Measurements from ENCODE around the gene NRXN2.
"Not testable (repeated sequence)": the region's sequence is repeated elsewhere in the genome, so short reads cannot be mapped to it uniquely, and the experiment has no call there.

The NRXN2 gene

DNA sequence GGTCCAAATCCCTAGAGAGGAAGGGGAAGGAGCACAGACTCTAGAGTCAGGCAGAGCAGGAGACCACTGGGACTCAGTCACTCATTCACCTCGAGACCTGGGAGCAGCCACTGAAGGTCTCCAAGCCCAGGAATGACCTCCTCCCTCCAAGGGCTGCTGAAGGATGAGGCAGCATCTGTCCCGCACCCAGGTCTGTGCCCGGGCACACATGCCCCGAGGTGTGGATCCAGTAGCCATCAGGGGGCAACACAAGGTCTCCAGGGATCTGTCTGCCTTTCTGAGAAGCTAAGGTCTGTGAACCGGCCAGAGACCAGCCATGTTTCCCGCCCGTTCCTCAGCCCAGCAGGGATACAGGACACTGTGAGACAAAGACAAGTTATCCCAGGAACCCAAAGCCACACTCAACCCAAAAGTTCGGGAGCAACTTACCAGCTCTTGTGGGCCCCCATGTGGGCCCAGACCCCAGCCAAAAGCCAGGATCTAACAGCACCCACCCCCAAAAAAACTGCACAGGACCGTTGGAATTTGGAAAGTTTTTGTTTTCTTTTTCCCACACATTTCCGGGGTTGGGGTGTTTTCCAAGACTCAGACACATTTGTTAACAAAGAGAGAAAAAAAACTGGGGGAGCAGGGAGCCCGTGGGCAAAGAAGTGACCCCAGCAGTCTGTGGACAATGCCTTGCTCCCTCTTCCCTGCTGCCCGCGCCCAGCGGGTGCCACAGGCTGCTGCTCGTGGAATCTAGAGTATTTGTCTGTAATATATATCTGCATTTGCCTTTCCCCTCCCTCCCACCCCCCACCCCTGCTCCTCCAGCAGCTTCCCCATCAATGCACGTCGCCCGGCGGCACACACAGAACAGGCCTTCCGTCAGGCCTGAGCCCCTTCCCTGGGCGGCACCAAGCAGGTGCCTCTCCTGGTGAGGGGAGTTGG is 117.1 kb downstream of the NRXN2 start:
- no peak for DNase-seq (ENCODE audit: low read depth in 3 of 3)

DNA sequence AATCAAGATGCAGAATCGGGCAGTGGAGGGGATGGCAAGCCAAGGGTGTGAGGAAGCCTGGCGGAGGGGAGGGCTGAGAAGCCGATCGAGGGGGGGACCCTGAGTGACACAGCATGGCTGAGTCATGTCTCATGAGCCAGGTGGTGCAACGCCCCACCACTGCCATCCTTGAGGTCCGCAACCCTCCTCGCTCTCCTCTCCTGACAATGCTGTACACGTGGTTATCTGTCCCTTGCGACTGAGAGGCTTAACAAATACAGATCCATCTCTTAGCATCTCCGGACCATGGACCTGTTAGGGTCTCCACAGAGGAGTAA is 117.8 kb downstream of the NRXN2 start:
- DNase-seq (ENCODE audit: low read depth in 3 of 3): no peak

DNA sequence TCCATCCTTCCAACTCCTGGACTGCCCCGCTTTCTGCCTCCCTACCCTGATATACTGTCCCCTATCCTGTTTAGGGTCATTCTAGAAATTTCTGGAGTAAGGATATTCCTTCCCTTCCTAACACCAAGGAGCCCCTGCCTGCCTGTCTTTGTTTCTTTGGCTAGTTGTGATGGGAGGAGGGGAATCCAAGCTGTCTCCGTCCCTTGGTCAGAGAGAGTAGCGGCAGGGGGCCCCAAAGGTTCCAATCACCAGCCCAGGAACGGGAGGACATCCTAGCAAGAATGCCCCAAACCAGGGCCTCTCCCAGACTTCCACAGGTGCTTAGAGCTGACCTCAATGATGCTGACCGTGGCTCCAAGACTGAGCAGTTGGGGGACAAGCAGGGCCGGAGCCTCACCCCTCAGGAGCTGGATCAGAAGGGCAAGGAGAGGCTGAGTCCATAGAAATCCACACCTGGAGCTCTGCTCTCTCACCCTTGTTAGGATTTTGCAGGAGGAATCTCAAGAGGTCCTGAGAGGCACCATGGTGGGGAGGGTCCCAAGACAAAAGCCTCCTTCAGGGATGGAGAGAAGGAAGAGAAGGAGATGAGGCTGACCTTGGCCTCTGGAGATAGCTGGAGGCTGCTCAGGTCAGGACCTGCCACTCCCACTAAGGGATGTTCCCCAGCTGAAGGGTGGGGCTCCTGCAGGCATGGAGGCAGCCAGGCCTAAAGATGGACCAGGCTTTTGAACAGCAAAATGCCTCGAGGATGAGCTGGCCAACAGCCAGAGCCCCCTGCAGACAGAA is 118.3 kb downstream of the NRXN2 start:
- DNase-seq (ENCODE audit: low read depth in 3 of 3): no peak

DNA sequence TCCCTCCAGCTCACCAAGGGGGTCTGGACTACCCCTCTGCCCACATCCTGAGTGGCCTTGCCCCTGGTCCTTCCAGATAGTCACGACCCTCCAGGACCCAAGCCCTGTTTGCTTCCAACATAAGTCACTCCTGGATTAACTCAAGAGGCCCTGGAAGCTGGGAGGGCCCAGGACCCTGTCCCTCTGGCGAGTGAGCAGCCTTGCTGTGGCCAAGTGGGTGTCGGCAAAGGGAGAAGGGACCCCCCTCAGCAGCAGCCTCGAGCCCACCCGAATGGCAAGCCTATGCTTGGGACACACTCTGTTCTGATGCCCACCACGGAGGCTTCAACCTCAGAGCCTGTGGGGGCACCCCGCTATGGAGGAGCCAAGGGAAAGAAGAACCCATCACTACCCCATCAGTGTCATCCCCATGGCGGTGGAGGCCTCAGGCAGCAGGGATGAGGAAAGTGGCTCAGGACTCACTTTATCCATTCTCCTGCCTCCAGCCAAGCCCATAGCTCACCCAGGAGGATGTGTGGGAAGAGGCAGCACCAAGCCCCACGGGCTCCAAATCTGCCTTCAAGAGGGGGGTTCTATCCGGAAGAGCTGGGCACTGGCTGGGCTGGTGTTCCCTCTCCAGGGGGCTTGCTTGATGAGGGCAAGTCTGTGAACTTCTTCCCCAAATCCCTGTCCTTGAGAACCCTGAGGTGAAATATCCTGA is 119.4 kb downstream of the NRXN2 start:
- no peak for DNase-seq (ENCODE audit: low read depth in 3 of 3)

DNA sequence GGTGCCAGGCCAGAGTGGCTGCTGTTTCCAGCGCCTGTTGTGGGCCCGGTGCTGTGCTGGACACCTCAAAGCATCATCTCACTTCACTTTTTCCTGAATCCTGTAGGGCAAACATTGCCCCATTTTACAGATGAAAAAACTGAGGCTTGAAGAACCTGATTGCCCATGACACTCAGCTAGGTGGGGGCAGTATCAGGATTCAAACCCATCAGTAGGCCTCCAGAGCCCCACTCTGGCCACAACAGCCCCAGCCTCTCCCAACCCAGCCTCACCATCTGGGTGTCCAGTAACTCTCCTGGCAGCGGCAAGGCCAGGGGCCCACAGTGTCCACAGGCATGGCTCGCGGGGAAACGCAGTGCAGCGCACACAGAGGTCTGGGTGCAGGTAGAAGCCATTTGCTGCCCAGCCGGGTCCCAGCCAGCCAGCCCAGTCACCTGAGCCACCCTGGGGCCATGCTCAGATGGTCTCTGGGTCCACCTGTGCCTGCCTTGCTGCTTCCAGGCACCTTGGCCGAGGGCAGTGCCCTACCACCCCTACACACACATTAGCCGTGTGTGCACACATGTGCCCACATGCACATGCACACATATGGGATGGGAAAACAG is 120.4 kb downstream of the NRXN2 start:
- DNase-seq (ENCODE audit: low read depth in 3 of 3): no peak

DNA sequence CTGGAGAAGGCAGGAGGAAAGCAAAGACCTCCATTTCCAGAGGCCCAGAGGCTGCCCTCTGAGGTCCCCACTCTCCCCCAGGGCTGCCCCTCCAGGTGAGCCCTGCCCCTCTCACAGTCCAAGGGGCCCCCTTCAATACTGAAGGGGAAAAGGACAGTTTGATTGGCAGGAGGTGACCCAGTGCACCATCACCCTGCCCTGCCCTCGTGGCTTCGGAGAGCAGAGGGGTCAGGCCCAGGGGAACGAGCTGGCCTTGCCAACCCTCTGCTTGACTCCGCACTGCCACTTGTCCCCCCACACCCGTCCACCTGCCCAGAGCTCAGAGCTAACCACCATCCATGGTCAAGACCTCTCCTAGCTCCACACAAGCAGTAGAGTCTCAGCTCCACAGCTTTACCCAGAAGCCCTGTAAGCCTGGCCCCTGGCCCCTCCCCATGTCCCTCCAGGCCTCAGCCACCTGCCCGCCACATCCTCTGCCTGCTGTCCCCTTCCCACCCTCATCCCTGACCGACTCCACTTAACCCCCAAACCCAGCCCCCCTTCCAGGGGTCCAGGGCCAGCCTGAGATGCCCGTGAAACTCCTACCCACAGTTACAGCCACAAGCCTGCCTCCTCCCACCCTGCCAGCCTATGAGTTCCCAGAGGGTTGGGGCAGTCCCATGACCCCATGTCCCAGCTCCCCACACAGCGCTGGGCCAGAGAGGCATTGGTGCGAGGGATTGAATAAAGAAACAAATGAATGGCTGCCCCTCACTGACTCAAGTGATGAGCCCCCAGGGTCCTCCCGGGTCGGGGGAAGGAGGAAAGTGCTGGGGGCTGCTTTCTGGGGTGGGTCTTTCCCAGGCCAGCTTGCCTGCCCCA is 121.2 kb downstream of the NRXN2 start:
- no peak for DNase-seq (ENCODE audit: low read depth in 3 of 3)

DNA sequence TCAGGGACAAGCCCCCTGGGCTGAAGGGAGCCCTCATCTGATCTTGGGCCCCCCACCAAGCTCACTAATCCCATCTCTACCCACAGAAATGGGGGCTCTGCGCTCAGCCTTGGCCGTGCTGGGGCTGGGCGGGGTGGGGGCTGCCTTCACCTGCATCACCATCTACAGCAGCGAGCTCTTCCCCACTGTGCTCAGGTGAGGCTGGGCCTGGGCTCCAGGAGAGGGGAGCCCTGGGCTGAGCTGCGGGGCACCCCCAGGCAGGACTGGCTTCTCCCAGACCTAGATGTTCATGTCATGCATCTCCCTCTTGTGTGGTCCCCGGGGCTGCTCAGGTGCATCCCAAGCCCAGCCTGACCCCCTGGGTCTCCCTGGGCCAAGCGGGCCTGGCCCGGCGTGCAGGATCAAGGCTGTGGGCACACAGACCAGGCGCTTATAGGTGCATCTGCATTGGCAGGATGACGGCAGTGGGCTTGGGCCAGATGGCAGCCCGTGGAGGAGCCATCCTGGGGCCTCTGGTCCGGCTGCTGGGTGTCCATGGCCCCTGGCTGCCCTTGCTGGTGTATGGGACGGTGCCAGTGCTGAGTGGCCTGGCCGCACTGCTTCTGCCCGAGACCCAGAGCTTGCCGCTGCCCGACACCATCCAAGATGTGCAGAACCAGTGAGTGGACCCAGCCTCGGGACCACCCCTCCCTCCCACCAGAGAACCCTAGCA is 122.6 kb downstream of the NRXN2 start:
- DNase-seq (ENCODE audit: low read depth in 3 of 3): no peak

DNA sequence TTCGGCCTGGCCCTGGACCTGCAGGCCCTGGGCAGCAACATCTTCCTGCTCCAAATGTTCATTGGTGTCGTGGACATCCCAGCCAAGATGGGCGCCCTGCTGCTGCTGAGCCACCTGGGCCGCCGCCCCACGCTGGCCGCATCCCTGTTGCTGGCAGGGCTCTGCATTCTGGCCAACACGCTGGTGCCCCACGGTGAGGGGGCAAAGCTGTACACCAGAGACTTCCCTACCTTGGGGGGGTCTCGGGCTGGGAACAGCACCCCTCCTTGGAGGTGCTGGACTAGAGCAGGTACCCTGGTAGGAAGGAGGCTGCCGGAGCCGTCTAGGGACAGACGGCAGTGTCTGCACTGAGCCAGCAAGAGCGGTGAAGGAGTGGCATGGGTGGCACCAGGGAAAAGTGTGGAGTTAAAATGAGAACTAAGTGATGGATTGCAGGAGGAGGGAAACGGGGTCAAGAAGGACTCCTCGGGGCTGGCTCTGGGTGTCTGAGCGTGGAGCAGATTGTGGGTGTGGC is 123.2 kb downstream of the NRXN2 start:
- no peak for DNase-seq (ENCODE audit: low read depth in 3 of 3)

DNA sequence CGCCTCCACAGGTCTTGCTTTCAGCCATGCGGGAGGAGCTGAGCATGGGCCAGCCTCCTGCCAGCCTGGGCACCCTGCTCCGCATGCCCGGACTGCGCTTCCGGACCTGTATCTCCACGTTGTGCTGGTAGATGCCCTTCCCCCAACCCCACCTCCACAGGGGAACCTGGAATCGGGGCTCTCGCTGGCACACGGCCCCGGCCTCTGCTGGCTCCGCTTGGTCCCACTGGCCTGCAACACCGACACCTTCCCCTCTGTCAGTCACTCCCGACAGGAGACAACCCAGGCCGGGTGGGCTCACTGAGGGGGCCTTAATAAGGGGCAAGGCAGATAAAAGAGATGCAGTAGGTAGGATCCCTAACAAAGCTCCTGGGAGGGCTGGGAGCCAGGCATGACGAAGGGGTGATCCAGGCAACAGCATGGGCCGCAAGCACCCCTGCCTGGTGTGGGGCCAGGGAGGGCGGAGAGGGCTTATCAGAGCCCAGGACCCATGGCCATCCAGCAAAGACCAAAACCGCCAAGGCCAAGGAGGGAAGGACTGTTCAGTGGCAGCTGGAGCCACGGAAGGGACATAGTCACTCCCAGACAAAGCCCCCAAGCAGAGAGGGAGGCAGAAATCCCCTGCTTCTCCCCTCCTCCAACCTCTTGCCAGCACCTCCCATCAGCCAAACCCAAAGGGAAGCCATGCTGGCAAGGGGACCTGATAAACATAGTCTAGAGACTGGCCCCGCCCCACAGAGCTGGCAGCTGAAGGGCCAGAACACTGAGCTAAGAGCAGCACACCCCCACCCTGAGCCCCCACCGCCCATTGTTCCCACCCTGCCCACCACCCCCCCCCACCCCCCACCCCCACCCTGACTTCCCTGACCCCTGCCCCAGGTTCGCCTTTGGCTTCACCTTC is 124.0 kb downstream of the NRXN2 start:
- no peak for DNase-seq (ENCODE audit: low read depth in 3 of 3)

DNA sequence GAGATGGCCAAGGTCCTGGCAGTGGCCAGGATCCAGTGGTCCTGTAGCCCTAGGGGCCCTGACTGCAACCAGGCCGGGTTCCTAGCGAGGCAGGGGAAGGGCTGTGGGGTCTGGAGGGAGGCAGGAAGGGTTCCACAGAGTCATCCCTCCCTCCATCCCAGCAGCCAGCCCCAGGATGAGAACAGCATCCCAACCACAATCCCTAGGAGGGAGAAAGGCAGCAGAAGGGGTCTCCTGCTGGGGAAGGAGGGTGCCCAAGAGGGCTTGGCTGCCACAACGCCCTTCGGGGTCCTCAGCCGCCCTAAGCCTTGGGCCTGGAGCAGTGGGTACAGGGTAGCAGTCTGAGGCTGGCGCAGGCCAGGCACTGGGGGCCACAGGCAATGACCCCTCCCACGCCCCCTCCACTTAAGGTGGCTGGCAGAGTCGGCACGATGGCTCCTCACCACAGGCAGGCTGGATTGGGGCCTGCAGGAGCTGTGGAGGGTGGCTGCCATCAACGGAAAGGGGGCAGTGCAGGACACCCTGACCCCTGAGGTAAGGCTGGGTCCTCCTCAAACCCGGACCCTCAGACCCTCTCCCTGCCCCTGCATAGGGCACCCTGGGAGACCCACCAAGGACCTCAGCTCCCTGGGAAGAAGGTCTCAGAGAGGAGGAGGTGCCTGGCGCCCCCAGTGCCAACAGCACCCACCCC is 124.7 kb downstream of the NRXN2 start:
- no peak for DNase-seq (ENCODE audit: low read depth in 3 of 3)

DNA sequence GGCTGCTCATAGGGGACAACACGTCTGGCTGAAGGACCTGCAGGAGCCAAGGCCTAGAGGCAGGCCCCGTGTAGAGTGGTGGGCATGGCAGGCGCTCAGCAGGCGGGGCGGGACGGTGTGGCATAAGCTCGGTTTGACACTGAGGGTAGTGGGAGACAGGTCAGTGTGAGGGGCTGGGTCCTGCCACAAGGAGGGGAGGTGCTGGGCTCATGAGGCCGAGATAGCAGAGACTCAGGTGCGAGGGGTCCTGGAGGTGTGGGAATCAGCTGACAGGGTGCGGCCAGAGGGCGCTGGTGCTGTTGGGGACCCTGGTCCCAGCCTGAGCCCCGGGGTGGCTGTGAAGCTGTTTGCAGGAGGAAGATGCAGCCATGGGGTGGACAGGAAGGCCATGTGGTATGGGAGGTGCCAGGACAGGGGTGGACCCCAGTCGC is 125.3 kb downstream of the NRXN2 start:
- DNase-seq (ENCODE audit: low read depth in 3 of 3): no peak

DNA sequence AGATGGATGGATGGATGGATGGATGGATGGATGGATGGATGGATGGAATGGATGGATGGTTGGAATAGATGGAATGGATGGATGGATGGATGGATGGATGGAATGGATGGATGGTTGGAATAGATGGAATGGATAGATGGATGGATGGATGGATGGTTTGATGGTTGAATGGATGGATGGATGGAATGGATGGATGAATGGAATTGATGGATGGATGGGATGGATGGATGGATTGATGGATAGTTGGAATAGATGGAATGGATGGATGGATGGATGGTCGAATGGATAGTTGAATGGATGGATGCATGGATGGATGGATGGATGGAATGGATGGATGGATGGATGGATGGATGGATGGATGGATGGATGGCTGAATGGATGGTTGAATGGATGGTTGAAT is 127.1 kb downstream of the NRXN2 start:
- DNase-seq (ENCODE audit: low read depth in 3 of 3): not testable (repeated sequence)

DNA sequence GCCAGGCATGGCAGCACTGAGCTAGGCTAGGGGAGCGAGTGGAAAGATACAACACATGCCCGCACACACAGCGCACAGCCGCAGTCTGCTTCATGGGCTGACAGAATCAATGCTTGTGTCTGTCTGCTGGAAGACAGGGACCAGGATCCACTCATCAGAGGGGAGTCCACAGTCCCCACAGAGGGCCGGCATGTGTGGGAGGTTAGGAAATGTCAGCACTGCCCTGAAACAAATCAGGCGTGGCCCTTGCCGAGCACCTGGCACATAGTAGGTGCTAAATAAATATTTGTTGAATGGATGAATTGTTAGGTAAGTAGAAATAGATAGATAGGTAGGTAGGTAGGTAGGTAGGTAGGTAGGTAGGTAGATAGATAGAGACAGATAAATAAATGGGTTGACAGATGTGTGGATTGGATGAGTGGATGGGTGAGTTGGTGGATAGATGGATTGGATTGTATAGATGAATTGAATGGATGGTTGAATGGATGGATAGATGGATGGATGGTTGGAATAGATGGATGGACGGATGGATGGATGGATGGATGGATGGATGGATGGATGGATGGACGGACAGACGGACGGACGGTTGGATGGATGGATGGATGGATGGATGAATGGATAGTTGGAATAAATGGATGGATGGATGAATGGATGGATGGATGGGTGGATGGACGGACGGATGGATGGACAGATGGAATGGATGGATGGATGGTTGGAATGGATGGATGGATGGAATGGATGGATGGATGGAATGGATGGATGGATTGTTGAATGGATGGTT is 128.6 kb downstream of the NRXN2 start:
- DNase-seq (ENCODE audit: low read depth in 3 of 3): no peak

DNA sequence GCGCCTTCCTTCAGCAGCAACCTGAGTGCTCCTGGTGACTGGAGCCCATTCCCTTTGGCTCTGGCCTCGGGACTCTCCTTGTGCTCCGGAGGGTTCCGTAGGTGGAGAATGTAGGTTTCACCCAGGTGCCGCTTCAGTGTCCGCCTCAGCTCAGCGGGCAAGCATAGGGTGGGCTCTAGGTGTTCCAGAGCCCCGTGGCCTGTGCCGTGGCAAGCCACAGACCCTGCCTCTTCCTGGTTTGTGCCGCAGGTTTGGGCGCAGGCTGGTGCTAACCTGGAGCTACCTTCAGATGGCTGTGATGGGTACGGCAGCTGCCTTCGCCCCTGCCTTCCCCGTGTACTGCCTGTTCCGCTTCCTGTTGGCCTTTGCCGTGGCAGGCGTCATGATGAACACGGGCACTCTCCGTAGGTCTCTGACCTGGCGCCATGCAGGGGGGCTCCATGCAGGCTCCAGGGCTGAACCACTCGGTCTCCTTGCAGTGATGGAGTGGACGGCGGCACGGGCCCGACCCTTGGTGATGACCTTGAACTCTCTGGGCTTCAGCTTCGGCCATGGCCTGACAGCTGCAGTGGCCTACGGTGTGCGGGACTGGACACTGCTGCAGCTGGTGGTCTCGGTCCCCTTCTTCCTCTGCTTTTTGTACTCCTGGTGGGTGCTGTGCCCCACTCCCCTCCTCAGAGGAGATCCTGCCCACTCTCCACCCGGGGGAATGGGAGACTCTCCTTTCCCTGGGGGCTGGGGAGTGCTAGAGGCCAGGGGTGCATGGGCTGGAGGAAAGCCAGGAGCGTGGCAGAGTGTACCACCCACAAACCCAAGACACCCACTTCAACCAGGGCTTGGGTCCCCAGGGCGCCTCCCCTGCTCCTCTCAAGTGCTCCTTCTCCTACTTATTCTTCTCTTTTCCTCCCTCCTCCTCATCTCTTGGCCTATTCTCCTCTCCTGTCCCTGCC is 129.6 kb downstream of the NRXN2 start:
- no peak for DNase-seq (ENCODE audit: low read depth in 3 of 3)

DNA sequence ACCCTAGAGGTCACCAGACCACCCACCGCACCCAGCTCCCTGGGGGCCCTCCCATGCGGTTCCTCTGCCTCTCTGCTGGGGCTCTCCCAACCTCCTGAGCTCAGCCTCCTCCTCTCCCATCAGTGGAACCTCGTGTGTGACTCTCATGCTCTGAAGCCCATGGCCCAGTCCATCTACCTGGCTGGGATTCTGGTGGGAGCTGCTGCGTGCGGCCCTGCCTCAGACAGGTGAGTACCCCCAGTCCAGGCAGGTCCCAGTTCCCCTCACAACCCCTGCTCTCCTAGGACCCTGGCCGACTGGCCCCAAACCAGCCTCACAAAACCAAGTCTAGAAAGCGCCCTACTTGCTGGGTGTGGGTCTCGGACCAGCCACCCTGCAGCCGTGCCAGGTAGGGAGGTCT is 130.3 kb downstream of the NRXN2 start:
- DNase-seq (ENCODE audit: low read depth in 3 of 3): no peak

DNA sequence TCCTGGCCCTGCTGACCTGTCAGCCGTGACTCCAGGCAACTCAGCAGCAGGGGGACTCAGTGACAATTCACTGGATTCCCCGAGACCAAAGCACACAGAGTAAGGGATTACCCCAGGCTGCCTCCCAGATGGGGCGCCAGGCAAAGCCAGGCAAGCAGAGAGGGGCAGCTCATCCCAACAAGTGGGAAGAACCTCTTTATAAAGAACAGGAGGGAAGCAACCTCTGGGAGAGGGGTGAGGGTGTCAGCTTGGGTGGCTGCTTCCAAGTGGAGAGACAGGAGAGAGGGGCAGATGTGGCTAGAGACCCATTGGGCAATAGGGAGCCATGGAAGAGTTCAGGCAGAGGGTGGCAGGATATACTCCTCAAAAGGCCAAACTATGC is 130.8 kb downstream of the NRXN2 start:
- DNase-seq (ENCODE audit: low read depth in 3 of 3): no peak
